DMS53 (cell line): Measurements from ENCODE around the gene RUVBL2.
A peak's percentile ranks its signal among the peaks of the same experiment; 100 is the strongest.
"Not testable (repeated sequence)": the region's sequence is repeated elsewhere in the genome, so short reads cannot be mapped to it uniquely, and the experiment has no call there.

Source experiments
- DNase-seq: peaks from one replicate; lab custom pipeline; 2025; lab: John Stamatoyannopoulos, UW

Gene RUVBL2

GRCh38 chr19:49049834-49050233 is 56.1 kb downstream of the RUVBL2 start:
- not testable (repeated sequence) for DNase-seq

GRCh38 chr19:49050376-49051033 is 56.8 kb downstream of the RUVBL2 start:
- DNase-seq, result not testable (repeated sequence)

GRCh38 chr19:49056101-49056901 is 62.6 kb downstream of the RUVBL2 start:
- DNase-seq, result peak; percentile 68

GRCh38 chr19:49056902-49057596 is 63.4 kb downstream of the RUVBL2 start:
- DNase-seq, result not testable (repeated sequence)

GRCh38 chr19:49057636-49058234 is 64.0 kb downstream of the RUVBL2 start, which contains the start of gene CGB7:
TSS of gene CGB7 (minus strand) at chr19:49057749. CDS start at chr19:49055375, 2,374 bp downstream.
- peak; percentile 62 for DNase-seq

- peak; percentile 22 for DNase-seq
Measured at GRCh38 chr19:49058562-49058961, 64.9 kb downstream of the RUVBL2 start.

GRCh38 chr19:49059053-49059452 is 65.4 kb downstream of the RUVBL2 start:
- no peak for DNase-seq

- DNase-seq, result no peak
Measured at GRCh38 chr19:49061000-49061399, 67.3 kb downstream of the RUVBL2 start.

GRCh38 chr19:49061445-49061844 is 67.8 kb downstream of the RUVBL2 start:
- DNase-seq, result no peak

GRCh38 chr19:49064029-49064629 is 70.4 kb downstream of the RUVBL2 start:
- DNase-seq, result no peak

GRCh38 chr19:49064768-49065611 is 71.3 kb downstream of the RUVBL2 start, which contains the start of gene NTF4:
TSS of gene NTF4 (minus strand) at chr19:49064818. CDS start at chr19:49061997, 2,821 bp downstream.
- peak; percentile 66 for DNase-seq
